Osteoblast (primary cell): ENCODE results near the gene CFAP54. TPM values are rescaled to one million over a fixed set of nuclear protein-coding genes. Genes with fewer than 3 reads are reported as not detected.

ENCODE experiments used
- DNase-seq: peaks from one replicate; pipeline ENCODE4 v3.0.0; 2011; ENCODE audit warnings: low spot score, mixed read lengths; ENCODE audit not compliant: insufficient read length; ENCODE audit errors: missing footprints
- H2AFZ ChIP-seq: 2 replicates; pipeline ENCODE4 v1.6.0; 2011; ENCODE audit warnings: mild to moderate bottlenecking, low read length
- H3K27ac ChIP-seq: 2 replicates; pipeline ENCODE4 v1.5.1; 2011; ENCODE audit warnings: mild to moderate bottlenecking, low read depth, low read length, moderate library complexity
- H3K27me3 ChIP-seq: 2 replicates; pipeline ENCODE4 v1.6.0; 2012; ENCODE audit warnings: mild to moderate bottlenecking, control low read depth, inconsistent platforms, low read length, moderate library complexity; ENCODE audit not compliant: insufficient read depth
- H3K36me3 ChIP-seq: 2 replicates; pipeline ENCODE4 v1.5.1; 2011; ENCODE audit warnings: mild to moderate bottlenecking, low read length, control low read depth, moderate library complexity; ENCODE audit not compliant: insufficient read depth
- H3K4me1 ChIP-seq: 2 replicates; pipeline ENCODE4 v1.5.1; 2011; ENCODE audit warnings: mild to moderate bottlenecking, low read length, control low read depth, moderate library complexity; ENCODE audit not compliant: insufficient read depth
- H3K4me2 ChIP-seq: 2 replicates; pipeline ENCODE4 v1.6.0; 2011; ENCODE audit warnings: mild to moderate bottlenecking, low read length; ENCODE audit not compliant: insufficient read depth
- H3K4me3 ChIP-seq: fragments of 200-600 bp; sonication (generic); 3 replicates; pipeline ENCODE4 v1.5.1; 2012; ENCODE audit warnings: mild to moderate bottlenecking, low read length, inconsistent platforms; ENCODE audit not compliant: insufficient read depth
- H3K79me2 ChIP-seq: 2 replicates; pipeline ENCODE4 v1.6.0; 2012; ENCODE audit warnings: mild to moderate bottlenecking, low read length, control low read depth, inconsistent platforms; ENCODE audit not compliant: insufficient read depth
- H3K9me3 ChIP-seq: 2 replicates; pipeline ENCODE4 v1.5.1; 2011; ENCODE audit warnings: low read depth, low read length, control low read depth
- H4K20me1 ChIP-seq: 2 replicates; pipeline ENCODE4 v1.6.0; 2012; ENCODE audit warnings: mild to moderate bottlenecking, low read length, control low read depth; ENCODE audit not compliant: insufficient read depth
- CTCF ChIP-seq: IDR thresholded peaks from 2 replicates; pipeline ENCODE4 v1.5.1; 2011; ENCODE audit warnings: mild to moderate bottlenecking, low read depth, low read length, moderate library complexity; ENCODE audit errors: extremely low read depth
- total RNA-seq: library from RNA; depleted of rRNA; stranded (reverse); fragments of >200 nt; gene quantifications from 2 replicates; pipeline ENCODE4 v1.2.3, GENCODE V29; 2012

CFAP54 gene
- total RNA-seq, 1 donor: 2.2 TPM

GRCh38 chr12:96495841-96496545, 6.6 kb downstream of the CFAP54 start:
- no peaks in the 10 kb centered on the region for H3K79me2 ChIP-seq
- TF ChIP-seq CTCF: no peak

DNA sequence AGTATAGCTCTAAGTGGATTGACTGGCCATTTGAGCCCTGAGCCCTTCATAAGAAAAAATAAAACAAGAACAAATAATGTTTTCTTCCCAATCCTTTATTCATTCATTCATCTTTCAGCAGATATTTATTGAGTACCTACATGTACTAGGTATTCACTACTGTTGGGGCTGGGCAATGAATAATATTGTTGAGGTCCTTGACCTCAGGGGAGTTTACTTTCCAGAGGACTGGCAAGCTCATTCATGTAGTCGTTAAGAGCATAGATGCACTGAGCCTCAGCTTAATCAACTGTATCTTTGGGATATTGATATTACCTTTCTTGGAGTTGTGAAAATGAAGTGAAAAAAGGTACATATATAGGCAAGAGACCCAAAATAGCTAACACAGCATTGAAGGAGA, 7.6 kb downstream of the CFAP54 start:
- peaks cover 17% of the 10 kb centered on the region for H3K4me1 ChIP-seq
- H3K27ac ChIP-seq: no peak overlapping the region
- no peak overlapping the region for H2AFZ ChIP-seq
- DNase-seq: no peak
- no peaks in the 10 kb centered on the region for H3K27me3 ChIP-seq
- no peak overlapping the region for H3K4me3 ChIP-seq
- no peaks in the 10 kb centered on the region for H3K36me3 ChIP-seq
- no peaks in the 10 kb centered on the region for H3K9me3 ChIP-seq
- no peaks in the 10 kb centered on the region for H3K79me2 ChIP-seq
- no peaks in the 10 kb centered on the region for H4K20me1 ChIP-seq
- TF ChIP-seq CTCF: no peak
- no peak overlapping the region for H3K4me2 ChIP-seq

More at GRCh38 chr12:96495841-96496545, 6.6 kb downstream of the CFAP54 start:
- Histone ChIP-seq H3K4me3 (no peak overlapping the region), H2AFZ (peak overlapping the region; percentile 37), H3K36me3 (no peaks in the 10 kb centered on the region), H3K4me2 (no peak overlapping the region), H4K20me1 (no peaks in the 10 kb centered on the region), H3K27me3 (no peaks in the 10 kb centered on the region), H3K9me3 (no peaks in the 10 kb centered on the region), H3K27ac (no peak overlapping the region), H3K4me1 (peaks cover 8% of the 10 kb centered on the region)
- no peak for DNase-seq

GRCh38 chr12:96497855-96498254, 8.5 kb downstream of the CFAP54 start:
- H3K4me3 ChIP-seq: no peak overlapping the region
- H3K4me1 ChIP-seq: peaks cover 18% of the 10 kb centered on the region
- no peak overlapping the region for H2AFZ ChIP-seq
- no peaks in the 10 kb centered on the region for H3K36me3 ChIP-seq
- no peak overlapping the region for H3K27ac ChIP-seq
- no peak overlapping the region for H3K4me2 ChIP-seq
- no peak for TF ChIP-seq CTCF
- no peaks in the 10 kb centered on the region for H3K79me2 ChIP-seq
- H3K9me3 ChIP-seq: no peaks in the 10 kb centered on the region
- no peaks in the 10 kb centered on the region for H3K27me3 ChIP-seq
- DNase-seq: no peak
- H4K20me1 ChIP-seq: no peaks in the 10 kb centered on the region

DNA sequence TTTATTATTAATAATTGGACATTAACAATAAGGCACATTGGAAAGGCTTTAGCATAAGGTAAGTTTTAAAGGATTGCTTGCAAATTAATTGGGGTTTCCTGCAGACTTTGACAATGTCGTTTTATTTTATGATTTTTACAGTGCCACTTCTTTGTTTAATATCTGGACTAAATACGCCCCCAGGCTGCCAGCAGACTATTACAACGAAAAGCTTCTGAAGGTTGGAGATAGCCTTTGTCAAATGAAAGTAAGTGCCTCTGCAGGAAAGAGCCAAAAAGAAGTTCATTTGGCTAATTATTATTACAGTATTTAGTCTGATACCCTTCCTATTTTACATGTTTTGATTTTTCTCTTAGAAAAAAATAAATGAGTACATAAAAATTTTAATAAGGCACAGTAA, 11.3 kb downstream of the CFAP54 start:
- Histone ChIP-seq H3K27me3 (no peaks in the 10 kb centered on the region), H4K20me1 (no peaks in the 10 kb centered on the region), H3K9me3 (no peaks in the 10 kb centered on the region), H3K4me3 (no peak overlapping the region), H3K36me3 (no peaks in the 10 kb centered on the region), H3K79me2 (no peaks in the 10 kb centered on the region), H3K4me2 (peak overlapping the region; percentile 46), H3K4me1 (peaks cover 13% of the 10 kb centered on the region), H2AFZ (peak overlapping the region; percentile 93), H3K27ac (peak overlapping the region; percentile 84)
- no peak for DNase-seq
- peak; percentile 37 for TF ChIP-seq CTCF
